Osteocyte (in vitro differentiated cells): ENCODE measurements around the gene VSIG8. TPM values are rescaled to one million over a fixed set of nuclear protein-coding genes. Genes with fewer than 3 reads are reported as not detected.

ENCODE experiments used
- DNase-seq: peaks from one replicate; pipeline ENCODE4 v3.0.0; 2021; ENCODE audit warnings: mixed read lengths; ENCODE audit not compliant: unreplicated experiment; ENCODE audit errors: extremely low spot score
- H3K27ac Mint-ChIP-seq: one replicate; pipeline ENCODE4 v1.8.0; 2021; ENCODE audit warnings: mild to moderate bottlenecking, mixed read lengths; ENCODE audit not compliant: unreplicated experiment
- H3K27me3 Mint-ChIP-seq: one replicate; pipeline ENCODE4 v1.8.0; 2021; ENCODE audit warnings: mixed read lengths; ENCODE audit not compliant: unreplicated experiment
- H3K36me3 Mint-ChIP-seq: one replicate; pipeline ENCODE4 v1.8.0; 2021; ENCODE audit warnings: mixed read lengths; ENCODE audit not compliant: unreplicated experiment
- H3K4me1 Mint-ChIP-seq: one replicate; pipeline ENCODE4 v1.8.0; 2021; ENCODE audit warnings: mixed read lengths; ENCODE audit not compliant: unreplicated experiment
- H3K4me3 Mint-ChIP-seq: one replicate; pipeline ENCODE4 v1.8.0; 2021; ENCODE audit warnings: mild to moderate bottlenecking, moderate library complexity, mixed read lengths; ENCODE audit not compliant: unreplicated experiment
- H3K9me3 Mint-ChIP-seq: one replicate; pipeline ENCODE4 v1.8.0; 2021; ENCODE audit warnings: mixed read lengths; ENCODE audit not compliant: unreplicated experiment
- CTCF ChIP-seq: fragments of 200-600 bp; sonication (generic); IDR thresholded peaks from 2 replicates; pipeline ENCODE4 v1.5.0; 2021; ENCODE audit warnings: antibody characterized with exemption, mild to moderate bottlenecking, moderate library complexity
- total RNA-seq: library from RNA; stranded (reverse); gene quantifications from 2 replicates; pipeline ENCODE4 v1.2.1, GENCODE V29; 2021

The VSIG8 gene
- total RNA-seq, 1 donor from 2014 or later, result not detected

- H3K36me3 Mint-ChIP-seq, result no peaks in the 10 kb centered on the region
- H3K4me1 Mint-ChIP-seq, result peaks cover 22% of the 10 kb centered on the region
- no peak overlapping the region for H3K4me3 Mint-ChIP-seq
- H3K27me3 Mint-ChIP-seq, result no peaks in the 10 kb centered on the region
- no peak for TF ChIP-seq CTCF
- H3K9me3 Mint-ChIP-seq, result no peaks in the 10 kb centered on the region
- no peak overlapping the region for H3K27ac Mint-ChIP-seq
- DNase-seq, result no peak
Observed at GRCh38 chr1:159897962-159898361, 35.5 kb upstream of the VSIG8 start.

GRCh38 chr1:159896546-159896930 is 34.1 kb upstream of the VSIG8 start:
- no peaks in the 10 kb centered on the region for H3K27me3 Mint-ChIP-seq
- no peak overlapping the region for H3K27ac Mint-ChIP-seq
- H3K4me1 Mint-ChIP-seq, result peaks cover 22% of the 10 kb centered on the region
- no peak for DNase-seq
- no peaks in the 10 kb centered on the region for H3K9me3 Mint-ChIP-seq
- H3K4me3 Mint-ChIP-seq, result no peak overlapping the region
- H3K36me3 Mint-ChIP-seq, result no peaks in the 10 kb centered on the region
- no peak for TF ChIP-seq CTCF

- no peaks in the 10 kb centered on the region for H3K27me3 Mint-ChIP-seq
- no peaks in the 10 kb centered on the region for H3K9me3 Mint-ChIP-seq
- TF ChIP-seq CTCF, result no peak
- H3K36me3 Mint-ChIP-seq, result no peaks in the 10 kb centered on the region
- no peak overlapping the region for H3K27ac Mint-ChIP-seq
- no peak overlapping the region for H3K4me3 Mint-ChIP-seq
- H3K4me1 Mint-ChIP-seq, result peaks cover 22% of the 10 kb centered on the region
- DNase-seq, result no peak
Observed at GRCh38 chr1:159895836-159896545, 33.5 kb upstream of the VSIG8 start.

- Mint-ChIP-seq H3K36me3 (no peaks in the 10 kb centered on the region), H3K27me3 (no peaks in the 10 kb centered on the region), H3K4me3 (no peak overlapping the region), H3K9me3 (no peaks in the 10 kb centered on the region), H3K27ac (no peak overlapping the region), H3K4me1 (peaks cover 18% of the 10 kb centered on the region)
- DNase-seq, result no peak
- no peak for TF ChIP-seq CTCF
Observed at GRCh38 chr1:159895286-159895685, 32.8 kb upstream of the VSIG8 start.

GRCh38 chr1:159892944-159893343 is 30.5 kb upstream of the VSIG8 start:
- no peak for DNase-seq
- Mint-ChIP-seq H3K27me3 (no peaks in the 10 kb centered on the region), H3K9me3 (no peaks in the 10 kb centered on the region), H3K4me3 (no peak overlapping the region), H3K27ac (no peak overlapping the region), H3K36me3 (no peaks in the 10 kb centered on the region), H3K4me1 (peaks cover 20% of the 10 kb centered on the region)
- no peak for TF ChIP-seq CTCF
